SU-DHL-6 (cell line): ENCODE data around the gene KDELR1.
"Not testable (repeated sequence)": the region's sequence is repeated elsewhere in the genome, so short reads cannot be mapped to it uniquely, and the experiment has no call there.

Experiments used
- H2AFZ ChIP-seq: fragments of 200-600 bp; sonication (generic); 2 replicates; pipeline ENCODE4 v1.6.1; 2014; ENCODE audit warnings: low read depth, mild to moderate bottlenecking, moderate library complexity, mixed read lengths, antibody characterized with exemption, low read length; ENCODE audit not compliant: severe bottlenecking
- H3F3A ChIP-seq: fragments of 200-600 bp; shearing (Covaris generic); 2 replicates; pipeline ENCODE4 v1.6.0; 2016; ENCODE audit warnings: antibody characterized with exemption, mild to moderate bottlenecking; ENCODE audit not compliant: insufficient read depth
- H3K27ac ChIP-seq: fragments of 200-600 bp; sonication (generic); 2 replicates; pipeline ENCODE4 v1.5.1; 2016; ENCODE audit warnings: low read depth, mild to moderate bottlenecking, low read length, moderate library complexity, mixed read lengths
- H3K27me3 ChIP-seq: fragments of 200-600 bp; sonication (generic), shearing (Covaris generic); 2 replicates; pipeline ENCODE4 v1.6.0; 2014; ENCODE audit warnings: mild to moderate bottlenecking, low read length
- H3K36me3 ChIP-seq: fragments of 200-600 bp; sonication (generic); 2 replicates; pipeline ENCODE4 v1.6.1; 2014; ENCODE audit warnings: mild to moderate bottlenecking, low read length, mixed read lengths
- H3K4me2 ChIP-seq: fragments of 300-600, 200-600 bp; shearing (Covaris generic), sonication (generic); 2 replicates; pipeline ENCODE4 v1.6.0; 2014; ENCODE audit warnings: low read length, low read depth, mild to moderate bottlenecking; ENCODE audit not compliant: poor library complexity, severe bottlenecking
- H3K4me3 ChIP-seq: fragments of 200-600 bp; sonication (generic); 2 replicates; pipeline ENCODE4 v1.5.1; 2014; ENCODE audit warnings: antibody characterized with exemption, low read length, mild to moderate bottlenecking, mixed read lengths; ENCODE audit not compliant: insufficient read depth, poor library complexity, severe bottlenecking
- H3K79me2 ChIP-seq: fragments of 200-600 bp; sonication (generic); 2 replicates; pipeline ENCODE4 v1.6.1; 2014; ENCODE audit warnings: mild to moderate bottlenecking, low read length, moderate library complexity; ENCODE audit not compliant: insufficient read depth
- H3K9ac ChIP-seq: fragments of 200-600 bp; sonication (generic); 2 replicates; pipeline ENCODE4 v1.7.0; 2014; ENCODE audit warnings: mild to moderate bottlenecking, low read length
- H3K9me2 ChIP-seq: fragments of 200-600 bp; sonication (generic); replicated peaks from 2 replicates; pipeline ENCODE4 v1.6.1; 2014; ENCODE audit warnings: low read length; ENCODE audit not compliant: insufficient read depth
- H3K9me3 ChIP-seq: fragments of 200-600 bp; sonication (generic); 2 replicates; pipeline ENCODE4 v1.6.1; 2014; ENCODE audit warnings: low read length, mixed read lengths; ENCODE audit not compliant: insufficient read depth
- H4K20me1 ChIP-seq: fragments of 200-600 bp; sonication (generic); 2 replicates; pipeline ENCODE4 v1.6.1; 2014; ENCODE audit warnings: low read depth, mild to moderate bottlenecking, antibody characterized with exemption, low read length, moderate library complexity, mixed read lengths
- CTCF ChIP-seq: fragments of 200-600 bp; sonication (generic); IDR thresholded peaks from one replicate; pipeline ENCODE4 v1.5.1; 2017; ENCODE audit warnings: antibody characterized with exemption, mild to moderate bottlenecking, low read length, moderate library complexity; ENCODE audit not compliant: insufficient read depth, poor library complexity, severe bottlenecking
- EZH2phosphoT487 ChIP-seq: fragments of 200-600 bp; sonication (generic), shearing (Covaris generic); conservative IDR thresholded peaks from 2 replicates; pipeline ENCODE4 v1.6.1; 2018; ENCODE audit warnings: mild to moderate bottlenecking, antibody characterized with exemption, low read length, moderate library complexity, mixed read lengths

KDELR1 gene

GRCh38 chr19:48378194-48378570 is 13.2 kb downstream of the KDELR1 start:
- H4K20me1 ChIP-seq = no peaks in the 10 kb centered on the region
- H3K9me3 ChIP-seq = no peaks in the 10 kb centered on the region
- H3K9ac ChIP-seq = no peak overlapping the region
- no peaks in the 10 kb centered on the region for H3K27me3 ChIP-seq
- H3K79me2 ChIP-seq = no peaks in the 10 kb centered on the region
- TF ChIP-seq EZH2phosphoT487 (no peak), CTCF (no peak)
- no peak overlapping the region for H3K4me3 ChIP-seq
- no peaks in the 10 kb centered on the region for H3K9me2 ChIP-seq
- no peak overlapping the region for H2AFZ ChIP-seq
- H3K36me3 ChIP-seq = no peaks in the 10 kb centered on the region
- H3K27ac ChIP-seq = no peak overlapping the region
- no peaks in the 10 kb centered on the region for H3F3A ChIP-seq
- H3K4me2 ChIP-seq = no peak overlapping the region

- Histone ChIP-seq H4K20me1 (no peaks in the 10 kb centered on the region), H3K9me2 (no peaks in the 10 kb centered on the region), H3K4me2 (no peak overlapping the region), H3K79me2 (no peaks in the 10 kb centered on the region), H2AFZ (no peak overlapping the region), H3K4me3 (no peak overlapping the region), H3K9ac (no peak overlapping the region), H3K27me3 (no peaks in the 10 kb centered on the region), H3K9me3 (no peaks in the 10 kb centered on the region), H3K36me3 (no peaks in the 10 kb centered on the region), H3K27ac (no peak overlapping the region), H3F3A (no peaks in the 10 kb centered on the region)
- no peak for TF ChIP-seq EZH2phosphoT487
- TF ChIP-seq CTCF = no peak
These were observed 17.8 kb downstream of the KDELR1 start for GRCh38 chr19:48373567-48373966.

- no peaks in the 10 kb centered on the region for H4K20me1 ChIP-seq
- H3K79me2 ChIP-seq = no peaks in the 10 kb centered on the region
- H3K27ac ChIP-seq = no peak overlapping the region
- TF ChIP-seq CTCF = no peak
- TF ChIP-seq EZH2phosphoT487 = no peak
- H2AFZ ChIP-seq = no peak overlapping the region
- H3K9me2 ChIP-seq = no peaks in the 10 kb centered on the region
- no peak overlapping the region for H3K4me3 ChIP-seq
- H3K9me3 ChIP-seq = no peaks in the 10 kb centered on the region
- no peak overlapping the region for H3K4me2 ChIP-seq
- no peak overlapping the region for H3K9ac ChIP-seq
- no peaks in the 10 kb centered on the region for H3K36me3 ChIP-seq
- no peaks in the 10 kb centered on the region for H3K27me3 ChIP-seq
- no peaks in the 10 kb centered on the region for H3F3A ChIP-seq
These were observed 18.4 kb downstream of the KDELR1 start for GRCh38 chr19:48372904-48373303.

- not testable (repeated sequence) for H3K36me3 ChIP-seq, H3K4me3 ChIP-seq, H2AFZ ChIP-seq, H3K9ac ChIP-seq, H3K4me2 ChIP-seq, H3K9me3 ChIP-seq, H3F3A ChIP-seq, H3K9me2 ChIP-seq, H3K27ac ChIP-seq, H4K20me1 ChIP-seq, H3K27me3 ChIP-seq, H3K79me2 ChIP-seq
These were observed 19.6 kb downstream of the KDELR1 start for GRCh38 chr19:48371771-48372170.
